ENCODE results near the gene GLYR1. TPM values are rescaled to one million over a fixed set of nuclear protein-coding genes. Genes with fewer than 3 reads are reported as not detected.
A peak's percentile ranks its signal among the peaks of the same experiment; 100 is the strongest.

GLYR1 gene
- total and polyA plus RNA-seq, 10 of the 15 experiments (the other 5 are each of a cell fraction or from before 2014, with no cell fraction given), result 7.3 to 90.2 (median 57.2) TPM

DNA sequence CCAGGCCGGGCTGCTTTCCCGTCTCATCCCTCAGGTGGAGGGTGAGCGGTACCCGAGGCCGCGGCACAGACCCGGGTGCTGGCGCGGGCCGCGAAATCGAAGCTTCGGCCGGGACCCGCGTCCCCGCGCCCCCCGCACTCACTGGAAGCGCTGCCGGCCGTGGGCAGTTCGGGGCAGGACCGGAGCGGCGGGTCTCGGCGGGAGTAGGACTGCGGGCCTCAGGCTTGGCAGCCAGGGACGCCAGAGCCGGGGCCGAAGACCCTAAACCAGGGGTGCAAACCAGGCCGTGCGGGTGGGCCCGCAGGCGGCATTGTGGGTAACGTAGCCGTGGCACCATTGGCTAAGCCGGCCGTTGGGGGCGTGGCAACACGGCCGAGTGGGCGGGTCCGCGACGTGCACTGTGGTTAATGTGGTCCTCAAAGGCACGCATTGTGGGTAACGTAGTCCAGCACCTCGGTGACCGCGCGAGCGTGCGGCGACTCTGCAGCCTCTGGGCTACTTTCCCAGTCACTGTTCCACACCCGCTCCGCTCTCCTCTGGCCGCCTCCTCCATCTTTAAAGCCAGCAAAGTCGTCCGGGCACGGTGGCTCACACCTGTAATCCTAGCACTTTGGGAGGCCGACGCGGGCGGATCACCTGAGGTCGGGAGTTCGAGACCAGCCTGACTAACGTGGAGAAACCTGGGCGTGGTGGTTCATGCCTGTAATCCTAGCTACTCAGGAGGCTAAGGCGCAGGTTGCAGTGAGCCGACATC lies 80.0 kb downstream of the GLYR1 start, which contains the start of gene ZNF500 (continued):
- TF ChIP-seq, protein P1, sequence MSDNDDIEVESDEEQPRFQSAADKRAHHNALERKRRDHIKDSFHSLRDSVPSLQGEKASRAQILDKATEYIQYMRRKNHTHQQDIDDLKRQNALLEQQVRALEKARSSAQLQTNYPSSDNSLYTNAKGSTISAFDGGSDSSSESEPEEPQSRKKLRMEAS (IDR thresholded peaks at IDR 0.05; ENCODE audit: low read depth, low read length), result peak; percentile 73; the same call in 1 of the 2 replicates
- TF ChIP-seq CHD2 (IDR thresholded peaks at IDR 0.05; ENCODE audit: borderline replicate concordance, low read depth, low read length), result peak; percentile 89
- peak; percentile 97 for TF ChIP-seq IKZF1 (conservative IDR thresholded peaks at IDR 0.05)
- peak; percentile 57 for TF ChIP-seq NR2F1 (conservative IDR thresholded peaks at IDR 0.05)
- no peak for TF ChIP-seq SUPT20H (IDR thresholded peaks at IDR 0.05; ENCODE audit: borderline replicate concordance, control insufficient read depth, low read depth, low read length)
- peak; percentile 61; the same call in 1 of the 2 replicates for TF ChIP-seq RFX5 (IDR thresholded peaks at IDR 0.05; ENCODE audit: low read depth, low read length)
- TF ChIP-seq BHLHE40 (IDR thresholded peaks at IDR 0.05; ENCODE audit: borderline replicate concordance in 1 of 2, low read depth in 2 of 2, low read length in 1 of 2), result peak; percentile 72 to 92; a peak in 3 of 4 replicates
- TF ChIP-seq, protein P2, sequence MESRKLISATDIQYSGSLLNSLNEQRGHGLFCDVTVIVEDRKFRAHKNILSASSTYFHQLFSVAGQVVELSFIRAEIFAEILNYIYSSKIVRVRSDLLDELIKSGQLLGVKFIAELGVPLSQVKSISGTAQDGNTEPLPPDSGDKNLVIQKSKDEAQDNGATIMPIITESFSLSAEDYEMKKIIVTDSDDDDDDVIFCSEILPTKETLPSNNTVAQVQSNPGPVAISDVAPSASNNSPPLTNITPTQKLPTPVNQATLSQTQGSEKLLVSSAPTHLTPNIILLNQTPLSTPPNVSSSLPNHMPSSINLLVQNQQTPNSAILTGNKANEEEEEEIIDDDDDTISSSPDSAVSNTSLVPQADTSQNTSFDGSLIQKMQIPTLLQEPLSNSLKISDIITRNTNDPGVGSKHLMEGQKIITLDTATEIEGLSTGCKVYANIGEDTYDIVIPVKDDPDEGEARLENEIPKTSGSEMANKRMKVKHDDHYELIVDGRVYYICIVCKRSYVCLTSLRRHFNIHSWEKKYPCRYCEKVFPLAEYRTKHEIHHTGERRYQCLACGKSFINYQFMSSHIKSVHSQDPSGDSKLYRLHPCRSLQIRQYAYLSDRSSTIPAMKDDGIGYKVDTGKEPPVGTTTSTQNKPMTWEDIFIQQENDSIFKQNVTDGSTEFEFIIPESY (IDR thresholded peaks at IDR 0.05), result no peak
- TF ChIP-seq, protein P3, sequence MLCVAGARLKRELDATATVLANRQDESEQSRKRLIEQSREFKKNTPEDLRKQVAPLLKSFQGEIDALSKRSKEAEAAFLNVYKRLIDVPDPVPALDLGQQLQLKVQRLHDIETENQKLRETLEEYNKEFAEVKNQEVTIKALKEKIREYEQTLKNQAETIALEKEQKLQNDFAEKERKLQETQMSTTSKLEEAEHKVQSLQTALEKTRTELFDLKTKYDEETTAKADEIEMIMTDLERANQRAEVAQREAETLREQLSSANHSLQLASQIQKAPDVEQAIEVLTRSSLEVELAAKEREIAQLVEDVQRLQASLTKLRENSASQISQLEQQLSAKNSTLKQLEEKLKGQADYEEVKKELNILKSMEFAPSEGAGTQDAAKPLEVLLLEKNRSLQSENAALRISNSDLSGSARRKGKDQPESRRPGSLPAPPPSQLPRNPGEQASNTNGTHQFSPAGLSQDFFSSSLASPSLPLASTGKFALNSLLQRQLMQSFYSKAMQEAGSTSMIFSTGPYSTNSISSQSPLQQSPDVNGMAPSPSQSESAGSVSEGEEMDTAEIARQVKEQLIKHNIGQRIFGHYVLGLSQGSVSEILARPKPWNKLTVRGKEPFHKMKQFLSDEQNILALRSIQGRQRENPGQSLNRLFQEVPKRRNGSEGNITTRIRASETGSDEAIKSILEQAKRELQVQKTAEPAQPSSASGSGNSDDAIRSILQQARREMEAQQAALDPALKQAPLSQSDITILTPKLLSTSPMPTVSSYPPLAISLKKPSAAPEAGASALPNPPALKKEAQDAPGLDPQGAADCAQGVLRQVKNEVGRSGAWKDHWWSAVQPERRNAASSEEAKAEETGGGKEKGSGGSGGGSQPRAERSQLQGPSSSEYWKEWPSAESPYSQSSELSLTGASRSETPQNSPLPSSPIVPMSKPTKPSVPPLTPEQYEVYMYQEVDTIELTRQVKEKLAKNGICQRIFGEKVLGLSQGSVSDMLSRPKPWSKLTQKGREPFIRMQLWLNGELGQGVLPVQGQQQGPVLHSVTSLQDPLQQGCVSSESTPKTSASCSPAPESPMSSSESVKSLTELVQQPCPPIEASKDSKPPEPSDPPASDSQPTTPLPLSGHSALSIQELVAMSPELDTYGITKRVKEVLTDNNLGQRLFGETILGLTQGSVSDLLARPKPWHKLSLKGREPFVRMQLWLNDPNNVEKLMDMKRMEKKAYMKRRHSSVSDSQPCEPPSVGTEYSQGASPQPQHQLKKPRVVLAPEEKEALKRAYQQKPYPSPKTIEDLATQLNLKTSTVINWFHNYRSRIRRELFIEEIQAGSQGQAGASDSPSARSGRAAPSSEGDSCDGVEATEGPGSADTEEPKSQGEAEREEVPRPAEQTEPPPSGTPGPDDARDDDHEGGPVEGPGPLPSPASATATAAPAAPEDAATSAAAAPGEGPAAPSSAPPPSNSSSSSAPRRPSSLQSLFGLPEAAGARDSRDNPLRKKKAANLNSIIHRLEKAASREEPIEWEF (IDR thresholded peaks at IDR 0.05; ENCODE audit: insufficient replicate concordance, low read depth, low read length), result no peak
- TF ChIP-seq JUND (IDR thresholded peaks at IDR 0.05; ENCODE audit: low read depth, low read length), result no peak
- TF ChIP-seq, protein P4, sequence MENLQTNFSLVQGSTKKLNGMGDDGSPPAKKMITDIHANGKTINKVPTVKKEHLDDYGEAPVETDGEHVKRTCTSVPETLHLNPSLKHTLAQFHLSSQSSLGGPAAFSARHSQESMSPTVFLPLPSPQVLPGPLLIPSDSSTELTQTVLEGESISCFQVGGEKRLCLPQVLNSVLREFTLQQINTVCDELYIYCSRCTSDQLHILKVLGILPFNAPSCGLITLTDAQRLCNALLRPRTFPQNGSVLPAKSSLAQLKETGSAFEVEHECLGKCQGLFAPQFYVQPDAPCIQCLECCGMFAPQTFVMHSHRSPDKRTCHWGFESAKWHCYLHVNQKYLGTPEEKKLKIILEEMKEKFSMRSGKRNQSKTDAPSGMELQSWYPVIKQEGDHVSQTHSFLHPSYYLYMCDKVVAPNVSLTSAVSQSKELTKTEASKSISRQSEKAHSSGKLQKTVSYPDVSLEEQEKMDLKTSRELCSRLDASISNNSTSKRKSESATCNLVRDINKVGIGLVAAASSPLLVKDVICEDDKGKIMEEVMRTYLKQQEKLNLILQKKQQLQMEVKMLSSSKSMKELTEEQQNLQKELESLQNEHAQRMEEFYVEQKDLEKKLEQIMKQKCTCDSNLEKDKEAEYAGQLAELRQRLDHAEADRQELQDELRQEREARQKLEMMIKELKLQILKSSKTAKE (IDR thresholded peaks at IDR 0.05; ENCODE audit: low read depth, poor library complexity, severe bottlenecking), result no peak
- TF ChIP-seq SIX5 (IDR thresholded peaks at IDR 0.05; ENCODE audit: low read depth, low read length, severe bottlenecking), result peak; percentile 90
- no peak for TF ChIP-seq RAD51 (IDR thresholded peaks at IDR 0.05)
- no peak for TF ChIP-seq SUZ12 (IDR thresholded peaks at IDR 0.05; ENCODE audit: unreplicated experiment)
- no peak for TF ChIP-seq IKZF2 (IDR thresholded peaks at IDR 0.05)
- TF ChIP-seq MXI1 (IDR thresholded peaks at IDR 0.05; ENCODE audit: low read depth, low read length), result peak; percentile 85
- TF ChIP-seq, protein P5, sequence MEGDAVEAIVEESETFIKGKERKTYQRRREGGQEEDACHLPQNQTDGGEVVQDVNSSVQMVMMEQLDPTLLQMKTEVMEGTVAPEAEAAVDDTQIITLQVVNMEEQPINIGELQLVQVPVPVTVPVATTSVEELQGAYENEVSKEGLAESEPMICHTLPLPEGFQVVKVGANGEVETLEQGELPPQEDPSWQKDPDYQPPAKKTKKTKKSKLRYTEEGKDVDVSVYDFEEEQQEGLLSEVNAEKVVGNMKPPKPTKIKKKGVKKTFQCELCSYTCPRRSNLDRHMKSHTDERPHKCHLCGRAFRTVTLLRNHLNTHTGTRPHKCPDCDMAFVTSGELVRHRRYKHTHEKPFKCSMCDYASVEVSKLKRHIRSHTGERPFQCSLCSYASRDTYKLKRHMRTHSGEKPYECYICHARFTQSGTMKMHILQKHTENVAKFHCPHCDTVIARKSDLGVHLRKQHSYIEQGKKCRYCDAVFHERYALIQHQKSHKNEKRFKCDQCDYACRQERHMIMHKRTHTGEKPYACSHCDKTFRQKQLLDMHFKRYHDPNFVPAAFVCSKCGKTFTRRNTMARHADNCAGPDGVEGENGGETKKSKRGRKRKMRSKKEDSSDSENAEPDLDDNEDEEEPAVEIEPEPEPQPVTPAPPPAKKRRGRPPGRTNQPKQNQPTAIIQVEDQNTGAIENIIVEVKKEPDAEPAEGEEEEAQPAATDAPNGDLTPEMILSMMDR (IDR thresholded peaks at IDR 0.05 in 2 of 3, conservative IDR thresholded peaks at IDR 0.05 in 1 of 3; ENCODE audit: control insufficient read depth in 2 of 3, extremely low read depth in 1 of 3, insufficient read depth in 1 of 3, low read depth in 3 of 3, low read length in 3 of 3), result no peak
